Measurements from ENCODE around the gene SOD2. TPM values are rescaled to one million over a fixed set of nuclear protein-coding genes. Genes with fewer than 3 reads are reported as not detected.

Gene SOD2
- total RNA-seq, 1 experiment from 2014 or later = 180 TPM

DNA sequence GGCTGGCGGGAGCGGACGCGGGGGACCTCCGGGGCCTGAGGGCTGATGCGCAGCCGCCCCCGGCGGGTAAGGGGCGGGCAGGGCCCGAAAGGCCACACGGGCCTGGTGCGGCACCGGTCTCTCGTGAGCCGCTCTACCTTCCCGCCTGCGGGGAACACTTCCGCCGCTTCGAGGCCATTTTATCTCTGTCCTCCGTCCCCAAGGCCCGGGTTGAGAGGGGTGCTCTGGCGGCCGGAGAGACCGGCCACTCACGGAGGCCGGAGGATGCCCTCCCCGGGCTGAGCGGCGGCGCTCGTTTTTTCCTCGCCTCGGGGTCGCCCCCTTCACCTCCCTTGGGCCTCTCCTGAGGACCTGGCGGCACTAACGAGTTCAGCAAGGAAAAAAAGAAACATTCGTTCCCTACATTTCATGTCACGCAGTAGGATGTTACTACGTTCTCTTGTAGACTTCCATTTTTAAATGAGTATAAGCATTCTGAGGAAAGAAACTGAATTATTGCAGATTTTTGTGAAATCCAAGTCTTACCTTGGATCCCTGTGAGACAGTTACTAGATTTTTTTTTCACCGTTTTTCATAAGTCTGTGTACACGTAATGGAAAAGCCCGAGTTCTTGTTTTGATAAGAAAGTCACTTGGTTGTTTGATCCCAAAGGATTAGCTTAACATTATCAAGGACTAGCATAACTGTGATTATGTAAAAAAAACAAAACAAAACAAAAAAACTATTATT is 34.8 kb upstream of the SOD2 start:
- peak overlapping the region; percentile 97 for H3K27ac ChIP-seq (ENCODE audit: low read length)
- H3K27me3 ChIP-seq (ENCODE audit: control insufficient read depth, insufficient read depth, low read length) = no peaks in the 10 kb centered on the region
- BruUV-seq (replicated peaks) = no TSS peak
- H3K4me1 ChIP-seq (ENCODE audit: control insufficient read depth, insufficient read depth, low read length) = peaks cover 30% of the 10 kb centered on the region
- ChIA-PET CTCF (no interaction called here), POLR2A (no interaction called here)
- H3K36me3 ChIP-seq (ENCODE audit: control insufficient read depth, insufficient read depth, low read length) = peaks cover 23% of the 10 kb centered on the region
- ATAC-seq = peak; percentile 71
- in situ Hi-C loops (cut with HindIII; ENCODE audit: low pct_unique_long_range_greater_than_20kb, low sequenced_read_pairs) = no loop called here
- H3K4me3 ChIP-seq (ENCODE audit: low read depth in 2 of 2, low read length in 2 of 2) = peak overlapping the region; percentile 72 to 85
- intact Hi-C loops (cut with micrococcal nuclease; ENCODE audit: unreplicated experiment) = loop anchor here (5.0 kb wide), 1 partner anchor 36 kb away; the partner anchor contains the start of gene SOD2
- H3K9me3 ChIP-seq (ENCODE audit: control insufficient read depth, insufficient read depth, low read depth, low read length) = no peaks in the 10 kb centered on the region
- TF ChIP-seq, protein P1, sequence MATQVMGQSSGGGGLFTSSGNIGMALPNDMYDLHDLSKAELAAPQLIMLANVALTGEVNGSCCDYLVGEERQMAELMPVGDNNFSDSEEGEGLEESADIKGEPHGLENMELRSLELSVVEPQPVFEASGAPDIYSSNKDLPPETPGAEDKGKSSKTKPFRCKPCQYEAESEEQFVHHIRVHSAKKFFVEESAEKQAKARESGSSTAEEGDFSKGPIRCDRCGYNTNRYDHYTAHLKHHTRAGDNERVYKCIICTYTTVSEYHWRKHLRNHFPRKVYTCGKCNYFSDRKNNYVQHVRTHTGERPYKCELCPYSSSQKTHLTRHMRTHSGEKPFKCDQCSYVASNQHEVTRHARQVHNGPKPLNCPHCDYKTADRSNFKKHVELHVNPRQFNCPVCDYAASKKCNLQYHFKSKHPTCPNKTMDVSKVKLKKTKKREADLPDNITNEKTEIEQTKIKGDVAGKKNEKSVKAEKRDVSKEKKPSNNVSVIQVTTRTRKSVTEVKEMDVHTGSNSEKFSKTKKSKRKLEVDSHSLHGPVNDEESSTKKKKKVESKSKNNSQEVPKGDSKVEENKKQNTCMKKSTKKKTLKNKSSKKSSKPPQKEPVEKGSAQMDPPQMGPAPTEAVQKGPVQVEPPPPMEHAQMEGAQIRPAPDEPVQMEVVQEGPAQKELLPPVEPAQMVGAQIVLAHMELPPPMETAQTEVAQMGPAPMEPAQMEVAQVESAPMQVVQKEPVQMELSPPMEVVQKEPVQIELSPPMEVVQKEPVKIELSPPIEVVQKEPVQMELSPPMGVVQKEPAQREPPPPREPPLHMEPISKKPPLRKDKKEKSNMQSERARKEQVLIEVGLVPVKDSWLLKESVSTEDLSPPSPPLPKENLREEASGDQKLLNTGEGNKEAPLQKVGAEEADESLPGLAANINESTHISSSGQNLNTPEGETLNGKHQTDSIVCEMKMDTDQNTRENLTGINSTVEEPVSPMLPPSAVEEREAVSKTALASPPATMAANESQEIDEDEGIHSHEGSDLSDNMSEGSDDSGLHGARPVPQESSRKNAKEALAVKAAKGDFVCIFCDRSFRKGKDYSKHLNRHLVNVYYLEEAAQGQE (IDR thresholded peaks at IDR 0.05; ENCODE audit: insufficient read depth in 1 of 2, low read depth in 2 of 2, low read length in 1 of 2) = no peak
- TF ChIP-seq POLR2AphosphoS5 (IDR thresholded peaks at IDR 0.05; ENCODE audit: low read depth, low read length) (no peak), TCF7L2 (IDR thresholded peaks at IDR 0.05; ENCODE audit: low read depth, low read length) (no peak), SIN3A (IDR thresholded peaks at IDR 0.05; ENCODE audit: borderline replicate concordance, insufficient read depth, low read depth, low read length) (0 out of 2 replicates have a peak, but pooled peaks have one; percentile 45)
- TF ChIP-seq, protein P2, sequence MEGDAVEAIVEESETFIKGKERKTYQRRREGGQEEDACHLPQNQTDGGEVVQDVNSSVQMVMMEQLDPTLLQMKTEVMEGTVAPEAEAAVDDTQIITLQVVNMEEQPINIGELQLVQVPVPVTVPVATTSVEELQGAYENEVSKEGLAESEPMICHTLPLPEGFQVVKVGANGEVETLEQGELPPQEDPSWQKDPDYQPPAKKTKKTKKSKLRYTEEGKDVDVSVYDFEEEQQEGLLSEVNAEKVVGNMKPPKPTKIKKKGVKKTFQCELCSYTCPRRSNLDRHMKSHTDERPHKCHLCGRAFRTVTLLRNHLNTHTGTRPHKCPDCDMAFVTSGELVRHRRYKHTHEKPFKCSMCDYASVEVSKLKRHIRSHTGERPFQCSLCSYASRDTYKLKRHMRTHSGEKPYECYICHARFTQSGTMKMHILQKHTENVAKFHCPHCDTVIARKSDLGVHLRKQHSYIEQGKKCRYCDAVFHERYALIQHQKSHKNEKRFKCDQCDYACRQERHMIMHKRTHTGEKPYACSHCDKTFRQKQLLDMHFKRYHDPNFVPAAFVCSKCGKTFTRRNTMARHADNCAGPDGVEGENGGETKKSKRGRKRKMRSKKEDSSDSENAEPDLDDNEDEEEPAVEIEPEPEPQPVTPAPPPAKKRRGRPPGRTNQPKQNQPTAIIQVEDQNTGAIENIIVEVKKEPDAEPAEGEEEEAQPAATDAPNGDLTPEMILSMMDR (IDR thresholded peaks at IDR 0.05) = no peak
- DNase-seq (ENCODE audit: low read depth, low spot score) = no peak

DNA sequence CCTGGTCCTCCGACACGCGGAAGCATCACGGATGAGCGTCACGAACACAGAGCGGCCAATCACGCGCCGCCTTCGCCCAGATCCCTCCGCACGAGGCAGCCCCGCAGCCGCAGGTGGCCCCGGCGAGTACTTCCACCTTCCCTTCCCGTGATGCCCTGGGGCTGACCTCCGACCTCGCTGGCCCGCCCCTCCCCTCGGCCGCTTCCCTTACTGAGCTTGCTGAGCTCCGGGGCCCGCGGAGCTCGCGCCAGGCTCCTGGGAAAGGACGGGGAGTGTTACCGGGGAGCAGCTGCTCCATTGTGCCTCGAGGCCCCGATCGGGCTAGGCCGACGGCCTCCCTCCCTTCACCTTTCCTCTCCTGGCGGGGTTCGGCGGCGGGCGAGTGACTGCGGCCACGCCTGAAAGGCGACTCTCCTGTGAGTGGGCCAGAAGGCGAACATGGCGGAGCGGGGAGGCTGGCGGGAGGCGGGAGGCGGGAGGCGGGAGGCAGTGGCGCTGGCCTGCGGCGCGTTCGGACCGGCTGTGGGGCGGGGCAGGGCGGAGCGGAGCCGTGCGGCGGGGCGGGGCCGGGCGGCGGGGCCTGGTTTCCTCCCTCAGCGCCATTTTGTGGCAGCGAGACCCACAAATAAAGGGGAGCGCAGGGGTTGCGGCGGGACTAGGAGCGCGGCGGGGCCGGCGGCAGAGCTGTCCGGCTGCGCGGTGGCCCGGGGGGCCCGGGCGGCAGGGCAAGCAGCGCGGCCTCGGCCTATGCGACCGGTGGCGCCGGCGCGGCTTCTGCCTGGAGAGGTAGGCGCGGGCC is 34.1 kb upstream of the SOD2 start, which contains the start of gene WTAP:
Gene WTAP, plus strand, starts transcription at position 589 of the 799 bp plus-strand sequence. CDS start 8,760 bp downstream, outside the sequence.
- intact Hi-C loops (cut with micrococcal nuclease; ENCODE audit: unreplicated experiment) (loop anchor here (5.0 kb wide), 1 partner anchor 35 kb away; the partner anchor contains the start of gene SOD2), in situ Hi-C loops (cut with HindIII; ENCODE audit: low pct_unique_long_range_greater_than_20kb, low sequenced_read_pairs) (no loop called here)
- Histone ChIP-seq H3K36me3 (ENCODE audit: control insufficient read depth, insufficient read depth, low read length) (peaks cover 23% of the 10 kb centered on the region), H3K4me1 (ENCODE audit: control insufficient read depth, insufficient read depth, low read length) (peaks cover 30% of the 10 kb centered on the region), H3K27ac (ENCODE audit: low read length) (peak within 1 kb of the TSS; percentile 100), H3K4me3 (ENCODE audit: low read depth in 2 of 2, low read length in 2 of 2) (peak within 1 kb of the TSS; percentile 85 to 96), H3K9me3 (ENCODE audit: control insufficient read depth, insufficient read depth, low read depth, low read length) (no peaks in the 10 kb centered on the region), H3K27me3 (ENCODE audit: control insufficient read depth, insufficient read depth, low read length) (no peaks in the 10 kb centered on the region)
- peak; percentile 64 for DNase-seq (ENCODE audit: low read depth, low spot score)
- BruUV-seq (replicated peaks) = no TSS peak
- ChIA-PET CTCF (interaction anchor here (0.6 kb wide), 3 partner anchors 25 to 727 kb away, joined by 3 to 4 read pairs (median 3); partner anchors contain the start of gene RSPH3), POLR2A (interaction anchor here (0.6 to 1.8 kb wide), 10 partner anchors 28 to 1726 kb away, joined by 3 to 18 read pairs (median 4); partner anchors contain the start of genes ACAT2, MRPL18 and SOD2)
- ATAC-seq = peak; percentile 94
- TF ChIP-seq SIN3A (IDR thresholded peaks at IDR 0.05; ENCODE audit: borderline replicate concordance, insufficient read depth, low read depth, low read length) = peak; percentile 88; the same call in 1 of the 2 replicates
- TF ChIP-seq POLR2AphosphoS5 (IDR thresholded peaks at IDR 0.05; ENCODE audit: low read depth, low read length) = peak; percentile 97
- TF ChIP-seq, protein P1 (IDR thresholded peaks at IDR 0.05; ENCODE audit: insufficient read depth in 1 of 2, low read depth in 2 of 2, low read length in 1 of 2) = peak in 1 of 2 experiments; percentile 64; a peak in 1 of 4 replicates
- TF ChIP-seq, protein P2 (IDR thresholded peaks at IDR 0.05) = no peak
- peak; percentile 69; the same call in 1 of the 2 replicates for TF ChIP-seq TCF7L2 (IDR thresholded peaks at IDR 0.05; ENCODE audit: low read depth, low read length)
